Liver (tissue), 9 donors: ENCODE data around the gene ST6GALNAC3. TPM values are rescaled to one million over a fixed set of nuclear protein-coding genes. Genes with fewer than 3 reads are reported as not detected.

Experiments used
- DNase-seq: peaks from one replicate; pipeline ENCODE4 v3.0.0-alpha.2; 2017; ENCODE audit warnings: low spot score
- H3K27ac ChIP-seq, 2 donors: one replicate each; pipeline ENCODE4 v1.7.0; 2013; ENCODE audit warnings: inconsistent platforms in 2 of 2, low read length in 2 of 2, control low read depth in 1 of 2, low read depth in 1 of 2, mild to moderate bottlenecking in 1 of 2
- H3K27me3 ChIP-seq, 4 donors: one replicate each; pipeline versions ENCODE4 v1.6.1 to v1.7.0; 2013; ENCODE audit warnings: low read length in 3 of 4, inconsistent platforms in 1 of 4, mild to moderate bottlenecking in 1 of 4, moderate library complexity in 1 of 4; ENCODE audit not compliant: control insufficient read depth in 4 of 4, insufficient read depth in 4 of 4
- H3K36me3 ChIP-seq, 4 donors: one replicate each; pipeline versions ENCODE4 v1.6.1 to v1.7.0; 2013; ENCODE audit warnings: low read length in 3 of 4, mild to moderate bottlenecking in 3 of 4, low read depth in 1 of 4, moderate library complexity in 1 of 4; ENCODE audit not compliant: control insufficient read depth in 4 of 4, insufficient read depth in 3 of 4
- H3K4me1 ChIP-seq, 4 donors: one replicate each; pipeline versions ENCODE4 v1.6.1 to v1.7.0; 2013; ENCODE audit warnings: low read length in 3 of 4, mild to moderate bottlenecking in 3 of 4, moderate library complexity in 1 of 4; ENCODE audit not compliant: control insufficient read depth in 4 of 4, insufficient read depth in 4 of 4
- H3K4me3 ChIP-seq, 3 donors: one replicate each; pipeline versions ENCODE4 v1.6.1 to v1.7.0; 2013; ENCODE audit warnings: low read length in 3 of 3, control low read depth in 1 of 3, low read depth in 1 of 3, mild to moderate bottlenecking in 1 of 3
- H3K9ac ChIP-seq, 2 donors: one replicate each; pipeline ENCODE4 v1.7.0; 2013; ENCODE audit warnings: low read length in 2 of 2, mild to moderate bottlenecking in 2 of 2, moderate library complexity in 2 of 2, control low read depth in 1 of 2, low read depth in 1 of 2
- H3K9me3 ChIP-seq, 4 donors: one replicate each; pipeline versions ENCODE4 v1.6.1 to v1.7.0; 2013; ENCODE audit warnings: low read length in 3 of 4; ENCODE audit not compliant: control insufficient read depth in 4 of 4
- ATF3 ChIP-seq: IDR thresholded peaks from 2 replicates; pipeline ENCODE4 v1.6.1; 2016; ENCODE audit warnings: antibody characterized with exemption
- CTCF ChIP-seq: fragments of 150-350 bp; IDR thresholded peaks from 2 replicates; pipeline ENCODE4 v1.5.1; 2017; ENCODE audit warnings: improper control_type of control experiment, low read depth, low read length; ENCODE audit not compliant: missing input control
- EGR1 ChIP-seq, 2 donors: IDR thresholded peaks; 2 replicates each; pipeline ENCODE4 v1.6.1; 2016 to 2018; ENCODE audit warnings: antibody characterized with exemption in 2 of 2, low read depth in 2 of 2
- FOXA2 ChIP-seq: IDR thresholded peaks from 2 replicates; pipeline ENCODE4 v1.6.1; 2016; ENCODE audit warnings: antibody characterized with exemption
- GABPA ChIP-seq, 2 donors: IDR thresholded peaks in 1 of 2; conservative IDR thresholded peaks in 1 of 2; 2 replicates each; pipeline ENCODE4 v1.6.1; 2016; ENCODE audit warnings: antibody characterized with exemption in 2 of 2, mild to moderate bottlenecking in 1 of 2, moderate library complexity in 1 of 2
- HNF4G ChIP-seq: IDR thresholded peaks from 2 replicates; pipeline ENCODE4 v1.6.1; 2016; ENCODE audit warnings: antibody characterized with exemption
- JUND ChIP-seq, 2 donors: IDR thresholded peaks; 2 replicates each; pipeline ENCODE4 v1.6.1; 2016; ENCODE audit warnings: antibody characterized with exemption in 2 of 2
- MAX ChIP-seq: IDR thresholded peaks from 2 replicates; pipeline ENCODE4 v1.6.1; 2016; ENCODE audit warnings: antibody characterized with exemption
- NR2F2 ChIP-seq: IDR thresholded peaks from 2 replicates; pipeline ENCODE4 v1.6.1; 2016; ENCODE audit warnings: antibody characterized with exemption
- RAD21 ChIP-seq, 2 donors: IDR thresholded peaks; 2 replicates each; pipeline ENCODE4 v1.6.1; 2016; ENCODE audit warnings: antibody characterized with exemption in 2 of 2, mild to moderate bottlenecking in 2 of 2
- REST ChIP-seq: IDR thresholded peaks from 2 replicates; pipeline ENCODE4 v1.6.1; 2016; ENCODE audit warnings: antibody characterized with exemption, mild to moderate bottlenecking
- RXRA ChIP-seq, 2 donors: IDR thresholded peaks; 2 replicates each; pipeline ENCODE4 v1.6.1; 2017 to 2018; ENCODE audit warnings: antibody characterized with exemption in 2 of 2, mild to moderate bottlenecking in 1 of 2
- SP1 ChIP-seq: IDR thresholded peaks from 2 replicates; pipeline ENCODE4 v1.6.1; 2018; ENCODE audit warnings: antibody characterized with exemption, mild to moderate bottlenecking
- TAF1 ChIP-seq: conservative IDR thresholded peaks from 2 replicates; pipeline ENCODE4 v1.6.1; 2016; ENCODE audit warnings: antibody characterized with exemption, mild to moderate bottlenecking
- YY1 ChIP-seq: IDR thresholded peaks from 2 replicates; pipeline ENCODE4 v1.6.1; 2016; ENCODE audit warnings: antibody characterized with exemption, mild to moderate bottlenecking
- WGBS: extraction: QIAGEN DNeasy Blood & Tissue Kit; methylation state at CpG from one replicate; pipeline ENCODE4 v1.1.7; 2013; 5-methylcytosine and 5-hydroxymethylcytosine counted together
- polyA plus RNA-seq, 2 donors: library from polyadenylated mRNA; stranded (reverse) in 1 of 2; unstranded in 1 of 2; fragments of 200-250 nt in 1 of 2; fragments of >200 nt in 1 of 2; fragmentation: Nextera tagmentation in 1 of 2; extraction: Ambion mirVana in 1 of 2; gene quantifications; one replicate each; pipeline versions ENCODE4 v1.2.1 to v1.2.3, GENCODE V29; 2013 to 2015
- total RNA-seq, 2 donors: library from RNA; depleted of rRNA; stranded (reverse); fragments of >200 nt; gene quantifications; one replicate each; pipeline ENCODE4 v1.2.3, GENCODE V29; 2014
- donor health status: healthy.
- donor health status: healthy.
- donor health status: healthy.
- donor health status: healthy.
- donor health status: healthy.

Gene ST6GALNAC3
- total and polyA plus RNA-seq, 4 donors, result 1.2 to 5.0 (median 3.2) TPM

- DNase-seq, result no peak
- Histone ChIP-seq H3K9me3 (no peaks in the 10 kb centered on the region), H3K27me3 (no peaks in the 10 kb centered on the region), H3K4me3 (no peak overlapping the region), H3K36me3 (no peaks in the 10 kb centered on the region), H3K9ac (no peak overlapping the region), H3K27ac (no peak overlapping the region), H3K4me1 (peaks cover 0 to 3% (median 0%) of the 10 kb centered on the region in 4 donors)
- 80% methylated on average over 2 of the region's 2 CpGs for WGBS
- TF ChIP-seq JUND (IDR thresholded peaks at IDR 0.05) (no peak), RAD21 (IDR thresholded peaks at IDR 0.05) (no peak), EGR1 (IDR thresholded peaks at IDR 0.05; ENCODE audit: low read depth in 2 of 2) (no peak), GABPA (IDR thresholded peaks at IDR 0.05 in 1 of 2, conservative IDR thresholded peaks at IDR 0.05 in 1 of 2) (no peak), NR2F2 (no peak), RXRA (IDR thresholded peaks at IDR 0.05) (no peak), CTCF (no peak), TAF1 (no peak), MAX (no peak), FOXA2 (no peak), YY1 (no peak), HNF4G (no peak), ATF3 (no peak), REST (no peak), SP1 (no peak)
Measured at GRCh38 chr1:76541618-76542017, 467.1 kb downstream of the ST6GALNAC3 start.

GRCh38 chr1:76542359-76542758 is 467.8 kb downstream of the ST6GALNAC3 start:
- TF ChIP-seq SP1, result no peak
- Histone ChIP-seq H3K4me1 (peaks cover 0 to 3% (median 0%) of the 10 kb centered on the region in 4 donors), H3K36me3 (no peaks in the 10 kb centered on the region), H3K4me3 (no peak overlapping the region), H3K27me3 (no peaks in the 10 kb centered on the region), H3K9ac (no peak overlapping the region), H3K9me3 (no peaks in the 10 kb centered on the region), H3K27ac (no peak overlapping the region)
- no peak for DNase-seq
